GM10266 (cell line): ENCODE measurements around the gene LUZP2.

ENCODE experiments used
- DNase-seq: peaks from one replicate; pipeline ENCODE4 v3.0.0; 2012; ENCODE audit errors: extremely low spot score
- CTCF ChIP-seq: IDR thresholded peaks from 2 replicates; pipeline ENCODE4 v1.5.1; 2012; ENCODE audit warnings: mild to moderate bottlenecking, low read depth; ENCODE audit not compliant: control insufficient read depth, insufficient read depth; ENCODE audit errors: missing control alignments

The LUZP2 gene

DNA sequence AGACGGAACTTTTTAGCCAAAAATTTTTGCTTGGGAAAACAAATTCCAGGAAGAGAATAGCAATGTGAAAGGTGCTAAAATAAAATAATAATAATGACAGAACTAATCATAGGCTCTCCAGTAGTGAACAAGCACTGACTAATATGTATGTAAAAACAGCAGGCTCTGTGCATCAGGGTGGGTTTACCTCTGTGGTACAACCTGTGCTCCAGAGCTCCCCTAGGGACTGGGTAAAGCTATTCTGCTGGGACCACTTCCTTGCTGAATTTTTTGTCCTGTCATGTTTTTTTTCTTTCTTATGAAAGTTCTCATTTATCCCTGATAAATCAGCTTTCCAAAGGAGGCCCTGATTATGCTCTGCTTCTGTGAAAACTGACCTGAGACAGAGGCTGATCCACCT is 18.8 kb downstream of the LUZP2 start:
- DNase-seq = no peak

GRCh38 chr11:24516638-24517037 is 19.8 kb downstream of the LUZP2 start:
- DNase-seq = no peak
- TF ChIP-seq CTCF = no peak

More for the DNA sequence above, 18.8 kb downstream of the LUZP2 start:
- TF ChIP-seq CTCF = no peak

- no peak for DNase-seq
- TF ChIP-seq CTCF = no peak
Observed at GRCh38 chr11:24521601-24522000, 24.7 kb downstream of the LUZP2 start.

DNA sequence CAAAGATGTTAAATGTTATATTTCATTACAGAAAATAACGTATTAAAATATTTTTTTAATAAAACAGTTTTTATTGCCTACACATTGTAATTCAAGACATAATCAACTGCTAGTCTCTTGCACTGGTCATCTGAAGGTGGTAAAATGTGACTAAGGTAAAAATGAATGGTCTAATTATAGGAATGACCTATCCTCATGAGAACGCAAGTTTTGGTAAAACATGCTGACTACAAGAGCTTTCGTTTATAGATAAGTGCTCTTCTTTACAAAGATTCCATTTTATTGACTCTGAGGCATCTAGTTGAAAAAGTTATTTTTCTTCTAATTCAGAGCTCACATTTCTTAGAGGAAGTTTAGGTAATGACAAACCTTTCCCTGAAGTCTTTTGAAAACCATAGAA is 27.3 kb downstream of the LUZP2 start:
- TF ChIP-seq CTCF = no peak
- DNase-seq = no peak

- no peak for DNase-seq
- TF ChIP-seq CTCF = no peak
Observed at GRCh38 chr11:24531528-24531927, 34.7 kb downstream of the LUZP2 start.

GRCh38 chr11:24543771-24544170 is 46.9 kb downstream of the LUZP2 start:
- no peak for TF ChIP-seq CTCF
- no peak for DNase-seq

GRCh38 chr11:24556693-24557092 is 59.8 kb downstream of the LUZP2 start:
- no peak for TF ChIP-seq CTCF
- DNase-seq = no peak

GRCh38 chr11:24559315-24559714 is 62.5 kb downstream of the LUZP2 start:
- no peak for TF ChIP-seq CTCF
- DNase-seq = no peak
